Muscle of arm (tissue), 14 donors: Measurements from ENCODE around the gene PANK3. TPM values are rescaled to one million over a fixed set of nuclear protein-coding genes. Genes with fewer than 3 reads are reported as not detected.

Experiments used
- DNase-seq: peaks from one replicate; pipeline ENCODE4 v3.0.0-alpha.2; 2013
- long read RNA-seq, 11 donors: transcript quantifications; one replicate each; lab custom pipeline, GENCODE V29; 2026
- polyA plus RNA-seq, 12 donors: library from polyadenylated mRNA; unstranded; fragments of 120-200 nt; gene quantifications; one replicate each; pipeline ENCODE4 v1.2.1, GENCODE V29; 2013; ENCODE audit not compliant: insufficient read length in 12 of 12

The PANK3 gene
- polyA plus RNA-seq: 10 to 100 TPM in 11 of 12 donors, not detected in 1; 34.2 to 51.8 (median 45.9) TPM
- long read RNA-seq, donor 1, full-length matches to known transcripts: 9 of 9 reads
- long read RNA-seq, donor 1, partial matches to known transcripts: 0 of 9 reads
- long read RNA-seq, donor 1, other reads (novel, unspliced or antisense): 0 of 9 reads
- long read RNA-seq, donor 2, full-length matches to known transcripts: 9 of 9 reads
- long read RNA-seq, donor 2, partial matches to known transcripts: 0 of 9 reads
- long read RNA-seq, donor 2, other reads (novel, unspliced or antisense): 0 of 9 reads
- long read RNA-seq, donor 3: 0 reads
- long read RNA-seq, donor 4, full-length matches to known transcripts: 4 of 4 reads
- long read RNA-seq, donor 4, partial matches to known transcripts: 0 of 4 reads
- long read RNA-seq, donor 4, other reads (novel, unspliced or antisense): 0 of 4 reads
- long read RNA-seq, donor 5, full-length matches to known transcripts: 9 of 9 reads
- long read RNA-seq, donor 5, partial matches to known transcripts: 0 of 9 reads
- long read RNA-seq, donor 5, other reads (novel, unspliced or antisense): 0 of 9 reads
- long read RNA-seq, donor 6, full-length matches to known transcripts: 2 of 2 reads
- long read RNA-seq, donor 6, partial matches to known transcripts: 0 of 2 reads
- long read RNA-seq, donor 6, other reads (novel, unspliced or antisense): 0 of 2 reads
- long read RNA-seq, donor 7, full-length matches to known transcripts: 5 of 5 reads
- long read RNA-seq, donor 7, partial matches to known transcripts: 0 of 5 reads
- long read RNA-seq, donor 7, other reads (novel, unspliced or antisense): 0 of 5 reads
- long read RNA-seq, donor 8, full-length matches to known transcripts: 7 of 7,323 reads
- long read RNA-seq, donor 8, partial matches to known transcripts: 7,316 of 7,323 reads
- long read RNA-seq, donor 8, other reads (novel, unspliced or antisense): 0 of 7,323 reads
- long read RNA-seq, donor 9, full-length matches to known transcripts: 1 of 1 reads
- long read RNA-seq, donor 9, partial matches to known transcripts: 0 of 1 reads
- long read RNA-seq, donor 9, other reads (novel, unspliced or antisense): 0 of 1 reads
- long read RNA-seq, donor 10, full-length matches to known transcripts: 6 of 5,059 reads
- long read RNA-seq, donor 10, partial matches to known transcripts: 5,053 of 5,059 reads
- long read RNA-seq, donor 10, other reads (novel, unspliced or antisense): 0 of 5,059 reads
- long read RNA-seq, donor 11, full-length matches to known transcripts: 6 of 11 reads
- long read RNA-seq, donor 11, partial matches to known transcripts: 5 of 11 reads
- long read RNA-seq, donor 11, other reads (novel, unspliced or antisense): 0 of 11 reads

GRCh38 chr5:168578538-168579487 lies at the start of gene PANK3:
PANK3 (minus strand) TSS chr5:168579368; CDS start chr5:168579283, 85 bp downstream.
- peak; percentile 78 for DNase-seq

GRCh38 chr5:168624850-168625364 lies 45.7 kb upstream of the PANK3 start:
- DNase-seq: no peak

GRCh38 chr5:168620807-168621206 lies 41.6 kb upstream of the PANK3 start:
- DNase-seq: no peak

- no peak for DNase-seq
Measured at GRCh38 chr5:168614661-168615060, 35.5 kb upstream of the PANK3 start.

GRCh38 chr5:168613996-168614395 lies 34.8 kb upstream of the PANK3 start:
- no peak for DNase-seq

GRCh38 chr5:168613396-168613795 lies 34.2 kb upstream of the PANK3 start:
- DNase-seq: no peak

- no peak for DNase-seq
Measured at GRCh38 chr5:168612996-168613395, 33.8 kb upstream of the PANK3 start.

GRCh38 chr5:168612123-168612522 lies 33.0 kb upstream of the PANK3 start:
- no peak for DNase-seq

GRCh38 chr5:168611165-168611564 lies 32.0 kb upstream of the PANK3 start:
- no peak for DNase-seq

- no peak for DNase-seq
Measured at GRCh38 chr5:168609806-168610482, 30.8 kb upstream of the PANK3 start.

- no peak for DNase-seq
Measured at GRCh38 chr5:168608821-168609220, 29.7 kb upstream of the PANK3 start.

GRCh38 chr5:168608386-168608785 lies 29.2 kb upstream of the PANK3 start:
- no peak for DNase-seq

- DNase-seq: no peak
Measured at GRCh38 chr5:168607946-168608345, 28.8 kb upstream of the PANK3 start.

GRCh38 chr5:168606562-168606961 lies 27.4 kb upstream of the PANK3 start:
- DNase-seq: no peak

- no peak for DNase-seq
Measured at GRCh38 chr5:168604436-168604835, 25.3 kb upstream of the PANK3 start.

GRCh38 chr5:168603746-168604145 lies 24.6 kb upstream of the PANK3 start:
- no peak for DNase-seq

GRCh38 chr5:168602517-168602916 lies 23.3 kb upstream of the PANK3 start:
- DNase-seq: no peak

GRCh38 chr5:168601972-168602371 lies 22.8 kb upstream of the PANK3 start:
- DNase-seq: no peak

- no peak for DNase-seq
Measured at GRCh38 chr5:168600409-168600808, 21.2 kb upstream of the PANK3 start.

- DNase-seq: no peak
Measured at GRCh38 chr5:168599826-168600225, 20.7 kb upstream of the PANK3 start.
